OCI-LY3 (cell line): ENCODE data around the gene FCER2.

Experiments
- H2AFZ ChIP-seq: fragments of 200-600, 300-600 bp; shearing (Covaris generic); 2 replicates; pipeline ENCODE4 v1.6.0; 2014; ENCODE audit warnings: antibody characterized with exemption, low read depth, low read length
- H3K27ac ChIP-seq: fragments of 200-600, 300-600 bp; sonication (generic); 2 replicates; pipeline ENCODE4 v1.5.1; 2014; ENCODE audit warnings: mild to moderate bottlenecking, low read length, moderate library complexity, mixed read lengths
- H3K27me3 ChIP-seq: fragments of 200-600, 300-600 bp; sonication (generic); 2 replicates; pipeline ENCODE4 v1.6.1; 2014; ENCODE audit warnings: low read depth, low read length, mixed read lengths
- H3K36me3 ChIP-seq: fragments of 200-600, 300-600 bp; sonication (generic); replicated peaks from 2 replicates; pipeline ENCODE3; 2014; ENCODE audit warnings: low read depth, low read length, mixed read lengths
- H3K4me1 ChIP-seq: fragments of 300-600, 200-600 bp; sonication (generic); 2 replicates; pipeline ENCODE4 v1.6.1; 2014; ENCODE audit warnings: low read length, mixed read lengths
- H3K4me2 ChIP-seq: fragments of 200-600, 300-600 bp; sonication (generic); 2 replicates; pipeline ENCODE4 v1.6.1; 2014; ENCODE audit warnings: low read length, mixed read lengths
- H3K4me3 ChIP-seq: fragments of 300-600, 200-600 bp; sonication (generic); 2 replicates; pipeline ENCODE4 v1.5.1; 2014; ENCODE audit warnings: antibody characterized with exemption, mild to moderate bottlenecking, low read length, moderate library complexity
- H3K79me2 ChIP-seq: fragments of 300-600, 200-600 bp; shearing (Covaris generic); 2 replicates; pipeline ENCODE4 v1.6.1; 2014; ENCODE audit warnings: mild to moderate bottlenecking, low read length, mixed read lengths
- H3K9ac ChIP-seq: fragments of 300-600, 200-600 bp; shearing (Covaris generic); 2 replicates; pipeline ENCODE4 v1.6.0; 2014; ENCODE audit warnings: mild to moderate bottlenecking, low read length, moderate library complexity
- H3K9me3 ChIP-seq: fragments of 200-600, 300-600 bp; shearing (Covaris generic); 2 replicates; pipeline ENCODE4 v1.6.1; 2014; ENCODE audit warnings: low read length, mixed read lengths; ENCODE audit not compliant: insufficient read depth
- H4K20me1 ChIP-seq: fragments of 200-600, 300-600 bp; sonication (generic); 2 replicates; pipeline ENCODE4 v1.6.1; 2016; ENCODE audit warnings: low read length, mixed read lengths; ENCODE audit not compliant: insufficient read depth
- CTCF ChIP-seq: fragments of 200-600, 300-600 bp; sonication (generic); IDR thresholded peaks from 2 replicates; pipeline ENCODE4 v1.5.1; 2014; ENCODE audit warnings: antibody characterized with exemption, low read length, low read depth
- EZH2phosphoT487 ChIP-seq: fragments of 200-600 bp; shearing (Covaris generic); IDR thresholded peaks from 2 replicates; pipeline ENCODE4 v1.6.1; 2018; ENCODE audit warnings: antibody characterized with exemption, mixed run types, low read depth

Gene FCER2

GRCh38 chr19:7662657-7663056, 39.3 kb downstream of the FCER2 start:
- no peak overlapping the region for H3K9ac ChIP-seq
- no peaks in the 10 kb centered on the region for H3K36me3 ChIP-seq
- H3K4me1 ChIP-seq, result no peaks in the 10 kb centered on the region; the same call in 1 of the 2 replicates
- no peak overlapping the region for H2AFZ ChIP-seq
- no peak overlapping the region for H3K27ac ChIP-seq
- no peaks in the 10 kb centered on the region for H3K9me3 ChIP-seq
- TF ChIP-seq EZH2phosphoT487, result no peak
- no peak for TF ChIP-seq CTCF
- H3K27me3 ChIP-seq, result peaks cover 7% of the 10 kb centered on the region
- H3K79me2 ChIP-seq, result no peaks in the 10 kb centered on the region
- no peak overlapping the region for H3K4me2 ChIP-seq
- H3K4me3 ChIP-seq, result no peak overlapping the region
- no peaks in the 10 kb centered on the region for H4K20me1 ChIP-seq

GRCh38 chr19:7661744-7662538, 40.0 kb downstream of the FCER2 start:
- H3K4me1 ChIP-seq, result no peaks in the 10 kb centered on the region; the same call in 1 of the 2 replicates

GRCh38 chr19:7658219-7658686, 43.7 kb downstream of the FCER2 start:
- Histone ChIP-seq H3K36me3 (no peaks in the 10 kb centered on the region), H4K20me1 (no peaks in the 10 kb centered on the region), H3K4me1 (no peaks in the 10 kb centered on the region; the same call in 1 of the 2 replicates), H3K9me3 (no peaks in the 10 kb centered on the region), H3K9ac (no peak overlapping the region), H3K4me3 (peak overlapping the region; percentile 36), H3K4me2 (peak overlapping the region; percentile 41), H3K27ac (no peak overlapping the region), H2AFZ (peak overlapping the region; percentile 27; the same call in 1 of the 2 replicates), H3K27me3 (peaks cover 7% of the 10 kb centered on the region), H3K79me2 (no peaks in the 10 kb centered on the region)
- TF ChIP-seq CTCF, result no peak
- no peak for TF ChIP-seq EZH2phosphoT487

More at GRCh38 chr19:7661744-7662538, 40.0 kb downstream of the FCER2 start:
- H4K20me1 ChIP-seq, result no peaks in the 10 kb centered on the region
- H3K27me3 ChIP-seq, result peaks cover 7% of the 10 kb centered on the region
- H3K4me3 ChIP-seq, result no peak overlapping the region
- TF ChIP-seq EZH2phosphoT487 (no peak), CTCF (no peak)
- no peaks in the 10 kb centered on the region for H3K79me2 ChIP-seq
- no peak overlapping the region for H3K9ac ChIP-seq
- no peaks in the 10 kb centered on the region for H3K9me3 ChIP-seq
- no peaks in the 10 kb centered on the region for H3K36me3 ChIP-seq
- no peak overlapping the region for H3K4me2 ChIP-seq
- H3K27ac ChIP-seq, result no peak overlapping the region
- H2AFZ ChIP-seq, result no peak overlapping the region

- H3K4me2 ChIP-seq, result no peak overlapping the region
Observed at GRCh38 chr19:7657131-7657751, 44.7 kb downstream of the FCER2 start.

More at GRCh38 chr19:7657131-7657751, 44.7 kb downstream of the FCER2 start:
- H4K20me1 ChIP-seq, result no peaks in the 10 kb centered on the region
- H3K27me3 ChIP-seq, result peaks cover 7% of the 10 kb centered on the region
- H3K9me3 ChIP-seq, result no peaks in the 10 kb centered on the region
- no peaks in the 10 kb centered on the region for H3K79me2 ChIP-seq
- H3K27ac ChIP-seq, result no peak overlapping the region
- no peak overlapping the region for H2AFZ ChIP-seq
- H3K4me1 ChIP-seq, result peaks cover 2% of the 10 kb centered on the region; the same call in 1 of the 2 replicates
- no peak overlapping the region for H3K9ac ChIP-seq
- no peak overlapping the region for H3K4me3 ChIP-seq
- no peaks in the 10 kb centered on the region for H3K36me3 ChIP-seq
- TF ChIP-seq CTCF, result no peak
- no peak for TF ChIP-seq EZH2phosphoT487
